SK-N-MC (cell line): ENCODE results near the gene ZNF385B.

ENCODE experiments used
- DNase-seq: peaks from one replicate; pipeline ENCODE4 v3.0.0-alpha.2; 2011; ENCODE audit warnings: low read depth, low spot score
- H3K27ac ChIP-seq: fragments of 200-600 bp; sonication (generic); 2 replicates; pipeline ENCODE4 v1.5.1; 2016; ENCODE audit warnings: mixed run types
- H3K36me3 ChIP-seq: fragments of 200-600 bp; sonication (generic); 2 replicates; pipeline ENCODE4 v1.6.1; 2017; ENCODE audit warnings: antibody characterized with exemption, low read length, mixed read lengths; ENCODE audit not compliant: insufficient read depth
- H3K4me3 ChIP-seq: fragments of 200-600 bp; sonication (generic); 2 replicates; pipeline ENCODE4 v1.5.1; 2016
- H3K9ac ChIP-seq: fragments of 200-600 bp; sonication (generic); 2 replicates; pipeline ENCODE4 v1.8.0; 2017; ENCODE audit warnings: mixed run types, mixed read lengths; ENCODE audit not compliant: insufficient read length
- H3K9me3 ChIP-seq: fragments of 200-600 bp; sonication (generic); 2 replicates; pipeline ENCODE4 v1.6.1; 2017; ENCODE audit warnings: low read depth, mild to moderate bottlenecking, antibody characterized with exemption, low read length, moderate library complexity, mixed read lengths
- EZH2 ChIP-seq: fragments of 200-600 bp; sonication (generic); IDR thresholded peaks from one replicate; pipeline ENCODE4 v1.6.1; 2017; ENCODE audit warnings: antibody characterized with exemption
- FOXP2 ChIP-seq: optimal IDR thresholded peaks from 2 replicates; pipeline ENCODE3; 2011; ENCODE audit warnings: mild to moderate bottlenecking, moderate library complexity; ENCODE audit not compliant: insufficient read depth; ENCODE audit errors: extremely low read length, control extremely low read depth
- POLR2AphosphoS5 ChIP-seq: IDR thresholded peaks from 2 replicates; pipeline ENCODE4 v1.6.1; 2012; ENCODE audit warnings: mild to moderate bottlenecking, low read depth, low read length, borderline replicate concordance

The ZNF385B gene

DNA sequence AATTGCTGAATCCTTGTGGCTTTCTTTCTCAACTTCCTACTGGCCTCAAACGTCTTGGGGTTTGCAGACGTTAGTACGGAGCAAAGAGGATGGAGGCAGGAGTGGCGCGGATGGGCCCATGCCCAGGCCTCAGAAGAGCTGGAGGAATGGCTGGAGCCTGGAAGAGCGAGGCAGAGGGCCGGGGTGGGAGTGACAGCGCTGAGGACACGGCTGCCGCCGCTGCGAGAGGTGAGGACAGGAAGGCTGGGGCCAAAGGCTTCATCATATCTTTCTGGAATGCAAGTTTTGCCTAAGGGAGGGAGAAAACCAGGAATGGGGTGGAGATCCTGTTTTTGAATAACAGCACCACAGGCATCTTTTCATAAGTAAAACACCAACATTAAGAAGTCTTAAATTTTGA, 418.2 kb downstream of the ZNF385B start:
- DNase-seq: no peak
- Histone ChIP-seq H3K27ac (no peak overlapping the region), H3K9ac (no peak overlapping the region)

DNA sequence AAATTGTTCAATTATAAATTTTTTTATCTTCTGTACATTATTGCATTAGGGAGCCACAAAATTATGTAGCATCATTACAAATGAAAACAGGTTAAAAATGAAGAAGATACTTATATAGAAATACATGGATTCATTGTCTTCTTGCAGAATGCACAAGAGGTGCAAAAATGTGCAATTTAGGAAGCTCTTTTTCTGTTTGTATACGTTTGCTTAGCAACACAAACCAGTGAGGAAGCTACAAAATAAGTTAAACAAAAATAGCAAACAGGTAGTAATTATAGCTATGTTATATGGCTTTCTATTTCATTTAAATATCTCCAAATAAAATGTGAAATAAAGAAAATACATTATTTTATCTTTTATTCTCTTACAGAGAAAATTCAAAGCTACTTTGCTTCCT, 419.2 kb downstream of the ZNF385B start:
- TF ChIP-seq FOXP2: no peak
- TF ChIP-seq EZH2: no peak
- no peak for TF ChIP-seq POLR2AphosphoS5
- no peak overlapping the region for H3K27ac ChIP-seq

More for the DNA sequence above, 418.2 kb downstream of the ZNF385B start:
- no peaks in the 10 kb centered on the region for H3K9me3 ChIP-seq
- TF ChIP-seq FOXP2: no peak
- no peak for TF ChIP-seq EZH2
- TF ChIP-seq POLR2AphosphoS5: no peak
- H3K36me3 ChIP-seq: no peaks in the 10 kb centered on the region
- H3K4me3 ChIP-seq: no peak overlapping the region

DNA sequence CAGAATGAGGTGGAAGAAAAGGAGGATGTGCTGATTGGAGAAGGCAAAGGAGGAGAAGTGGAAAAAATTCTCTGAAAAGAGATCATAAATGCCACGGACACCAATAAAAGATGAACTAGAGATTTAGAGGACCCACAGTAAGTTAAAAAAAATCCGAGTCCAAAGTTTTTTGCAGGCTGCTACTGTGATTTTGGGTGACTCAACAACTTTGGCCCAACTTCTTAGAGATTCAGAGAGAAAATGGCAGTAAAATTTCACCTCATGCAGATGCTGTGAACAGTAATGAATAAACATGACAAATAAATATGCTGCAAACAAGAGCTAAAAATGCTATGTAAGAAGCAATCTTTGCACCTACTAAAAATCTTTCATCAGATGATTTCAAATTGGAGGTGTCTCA, 419.9 kb downstream of the ZNF385B start:
- DNase-seq: no peak
- Histone ChIP-seq H3K36me3 (no peaks in the 10 kb centered on the region), H3K9me3 (no peaks in the 10 kb centered on the region), H3K4me3 (no peak overlapping the region), H3K27ac (no peak overlapping the region), H3K9ac (no peak overlapping the region)
- TF ChIP-seq EZH2 (no peak), FOXP2 (no peak), POLR2AphosphoS5 (no peak)

More for the DNA sequence above, 419.2 kb downstream of the ZNF385B start:
- no peak overlapping the region for H3K4me3 ChIP-seq
- H3K9me3 ChIP-seq: no peaks in the 10 kb centered on the region
- H3K36me3 ChIP-seq: no peaks in the 10 kb centered on the region
- no peak for DNase-seq
- no peak overlapping the region for H3K9ac ChIP-seq

DNA sequence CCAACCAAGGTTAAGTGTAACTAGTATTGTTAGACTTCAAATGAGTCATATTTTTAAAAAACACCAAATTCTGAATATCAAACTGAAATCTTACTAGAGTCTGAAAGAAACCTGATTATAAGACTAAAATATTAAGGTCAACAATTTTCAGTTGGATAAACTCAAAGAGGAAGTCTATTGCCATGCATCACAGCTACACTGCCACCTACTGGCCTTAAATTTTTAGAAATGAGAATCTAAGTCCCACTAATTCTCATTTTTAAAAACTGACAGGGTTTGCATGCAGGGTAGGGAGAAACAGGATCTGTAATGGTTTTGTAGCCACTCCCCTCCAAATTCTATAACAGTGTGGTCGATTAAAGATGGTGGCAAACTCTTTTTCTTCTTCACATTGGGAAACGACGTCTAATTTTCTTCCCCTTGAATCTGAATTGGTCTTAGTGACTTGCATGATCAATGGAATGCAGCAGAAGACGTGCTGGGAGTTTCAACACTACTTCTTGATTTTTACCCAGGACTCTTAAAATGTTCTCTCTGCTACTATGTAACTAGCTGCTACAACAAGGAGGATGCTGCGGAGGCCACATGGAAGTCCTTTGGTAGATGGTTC, 420.7 kb downstream of the ZNF385B start:
- Histone ChIP-seq H3K9ac (no peak overlapping the region), H3K27ac (no peak overlapping the region), H3K4me3 (no peak overlapping the region), H3K36me3 (no peaks in the 10 kb centered on the region), H3K9me3 (no peaks in the 10 kb centered on the region)
- TF ChIP-seq FOXP2 (no peak), EZH2 (no peak), POLR2AphosphoS5 (no peak)
- peak; percentile 35 for DNase-seq

DNA sequence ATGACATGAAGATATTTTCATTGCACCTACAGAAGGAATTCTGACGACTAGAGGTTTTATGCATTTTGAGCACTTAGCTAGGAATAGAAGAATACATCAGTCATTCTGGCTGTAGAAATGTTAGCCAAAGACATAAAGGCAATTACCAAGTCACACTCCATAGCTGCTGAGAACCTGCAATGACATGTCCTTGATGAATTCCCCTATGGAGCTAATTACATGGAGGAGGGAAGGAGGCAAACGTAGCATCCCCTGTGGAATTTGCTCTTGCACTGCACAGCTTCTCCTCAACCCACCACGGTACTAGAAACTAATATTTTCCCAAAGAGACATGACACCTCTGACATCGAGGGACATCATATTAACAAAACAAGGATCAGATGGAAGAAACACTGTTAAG, 422.8 kb downstream of the ZNF385B start:
- Histone ChIP-seq H3K4me3 (no peak overlapping the region), H3K27ac (no peak overlapping the region), H3K9me3 (no peaks in the 10 kb centered on the region), H3K36me3 (no peaks in the 10 kb centered on the region), H3K9ac (no peak overlapping the region)
- TF ChIP-seq POLR2AphosphoS5: no peak
- TF ChIP-seq EZH2: no peak
- TF ChIP-seq FOXP2: no peak
- DNase-seq: no peak

DNA sequence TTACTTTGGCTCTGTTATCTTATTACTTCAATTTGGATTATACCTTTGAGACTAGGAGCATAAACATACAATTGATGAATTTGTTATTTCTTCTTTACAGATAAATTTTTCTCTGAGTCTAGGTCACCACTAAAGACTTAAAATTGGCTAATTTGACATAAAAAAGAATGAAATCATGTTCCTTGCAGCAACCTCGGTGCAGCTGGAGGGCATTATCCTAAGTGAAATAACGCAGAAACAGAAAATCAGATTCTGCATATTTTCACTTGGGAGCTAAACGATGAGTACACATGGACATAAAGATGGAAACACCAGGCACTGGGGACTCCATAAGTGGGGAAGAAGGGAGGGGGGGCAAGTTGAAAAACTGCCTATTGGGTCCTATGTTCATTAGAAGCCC, 424.0 kb downstream of the ZNF385B start:
- DNase-seq: no peak
- Histone ChIP-seq H3K9me3 (no peaks in the 10 kb centered on the region), H3K4me3 (no peak overlapping the region), H3K27ac (no peak overlapping the region), H3K9ac (no peak overlapping the region), H3K36me3 (no peaks in the 10 kb centered on the region)
- TF ChIP-seq FOXP2 (no peak), EZH2 (no peak), POLR2AphosphoS5 (no peak)

DNA sequence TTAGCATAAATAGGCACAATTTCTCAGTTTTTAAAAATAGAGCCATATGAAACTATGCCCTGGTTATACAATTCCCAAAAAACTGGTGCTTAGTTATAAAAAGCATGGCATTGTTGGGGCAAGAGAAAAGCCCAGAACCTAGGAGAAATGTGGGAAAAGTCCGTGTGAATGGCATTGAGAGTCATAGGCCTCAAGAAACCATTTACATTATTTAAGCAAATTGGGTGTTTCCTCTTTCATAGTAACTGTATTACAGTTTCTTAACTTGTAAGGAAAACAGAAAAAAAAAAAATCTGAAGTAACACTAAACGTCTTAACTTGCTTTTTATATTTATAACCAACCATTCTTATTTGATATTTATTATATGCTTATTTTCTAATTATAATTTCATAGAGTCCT, 425.8 kb downstream of the ZNF385B start:
- Histone ChIP-seq H3K9me3 (no peaks in the 10 kb centered on the region), H3K36me3 (no peaks in the 10 kb centered on the region), H3K9ac (no peak overlapping the region), H3K4me3 (no peak overlapping the region), H3K27ac (no peak overlapping the region)
- no peak for DNase-seq
- TF ChIP-seq EZH2 (no peak), POLR2AphosphoS5 (no peak), FOXP2 (no peak)

DNA sequence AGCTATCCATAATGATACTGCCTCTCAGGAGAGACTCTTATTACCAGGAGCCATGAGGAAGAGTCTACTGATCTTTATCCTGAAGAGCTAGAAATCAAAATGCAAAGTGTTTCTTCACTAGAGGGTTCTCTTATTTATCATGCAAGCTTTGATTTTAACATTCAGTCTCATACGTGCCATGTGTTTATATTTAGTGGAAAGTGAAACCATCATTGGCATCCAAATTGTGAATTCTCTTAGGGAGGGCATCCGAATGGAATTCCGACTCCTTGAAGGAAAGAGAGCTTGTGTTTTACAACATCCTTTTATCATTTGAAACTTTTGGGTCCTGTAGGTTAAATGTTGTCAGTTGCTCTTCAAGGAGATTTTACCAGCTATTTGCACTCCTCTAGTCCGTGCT, 426.4 kb downstream of the ZNF385B start:
- TF ChIP-seq EZH2: no peak
- no peak for TF ChIP-seq FOXP2
- no peak for TF ChIP-seq POLR2AphosphoS5
- Histone ChIP-seq H3K9me3 (no peaks in the 10 kb centered on the region), H3K4me3 (no peak overlapping the region), H3K36me3 (no peaks in the 10 kb centered on the region), H3K9ac (no peak overlapping the region), H3K27ac (no peak overlapping the region)
- DNase-seq: no peak

DNA sequence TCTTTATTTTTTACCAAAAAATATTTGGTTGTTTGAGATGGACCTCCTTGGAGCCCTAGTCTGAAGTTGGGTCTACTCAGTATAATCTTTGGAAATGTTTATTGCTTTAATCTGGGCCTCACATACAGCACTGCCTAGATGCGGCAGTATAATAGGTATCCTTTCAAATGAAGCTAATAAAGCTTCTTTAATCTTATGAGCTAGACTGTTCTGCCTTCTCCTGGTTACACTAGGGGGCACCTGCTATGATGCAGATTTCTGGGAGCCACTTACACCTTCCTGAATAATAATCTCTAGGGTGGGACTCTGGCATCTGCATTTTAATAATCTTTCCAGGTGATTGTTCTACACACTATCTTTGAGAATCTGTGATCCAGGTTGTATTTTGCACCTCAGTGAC, 427.1 kb downstream of the ZNF385B start:
- DNase-seq: no peak

DNA sequence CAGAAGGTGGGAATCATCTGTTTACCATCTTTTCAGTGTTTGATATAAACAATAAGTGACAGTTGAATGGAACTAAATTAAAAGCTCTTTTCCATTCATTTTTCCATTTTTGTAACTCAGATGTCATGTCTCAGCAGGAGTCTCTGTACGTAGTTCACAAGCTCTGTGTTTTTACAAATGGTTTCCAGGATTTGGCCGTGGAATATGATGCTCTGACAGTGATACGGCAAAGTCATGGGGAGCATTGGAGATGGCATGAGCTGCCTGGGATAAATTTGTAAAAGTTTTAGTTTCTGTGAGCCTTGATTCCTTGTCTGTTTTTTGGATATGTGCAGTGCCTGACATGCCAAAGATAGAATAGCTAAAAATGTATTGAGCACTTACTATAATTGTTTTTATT, 428.7 kb downstream of the ZNF385B start:
- Histone ChIP-seq H3K9me3 (no peaks in the 10 kb centered on the region), H3K4me3 (no peak overlapping the region), H3K9ac (no peak overlapping the region), H3K36me3 (no peaks in the 10 kb centered on the region), H3K27ac (no peak overlapping the region)
- TF ChIP-seq EZH2 (no peak), FOXP2 (no peak), POLR2AphosphoS5 (no peak)
- no peak for DNase-seq

More for the DNA sequence above, 427.1 kb downstream of the ZNF385B start:
- no peaks in the 10 kb centered on the region for H3K36me3 ChIP-seq
- no peaks in the 10 kb centered on the region for H3K9me3 ChIP-seq
- no peak overlapping the region for H3K9ac ChIP-seq
- H3K27ac ChIP-seq: no peak overlapping the region
- H3K4me3 ChIP-seq: no peak overlapping the region
- TF ChIP-seq POLR2AphosphoS5: no peak
- TF ChIP-seq EZH2: no peak
- no peak for TF ChIP-seq FOXP2
